GM19099 (cell line): ENCODE data around the gene PDHX.

Experiments
- POLR2A ChIP-seq: IDR thresholded peaks from 3 replicates; pipeline ENCODE4 v1.6.1; 2011; ENCODE audit warnings: low read depth; ENCODE audit not compliant: insufficient read length; ENCODE audit errors: extremely low read depth

PDHX gene

GRCh38 chr11:34928960-34929680 is 12.7 kb downstream of the PDHX start:
- TF ChIP-seq POLR2A = no peak

- no peak for TF ChIP-seq POLR2A
These were observed 13.7 kb downstream of the PDHX start for GRCh38 chr11:34929794-34930763.

GRCh38 chr11:34936945-34937629 is 20.7 kb downstream of the PDHX start:
- no peak for TF ChIP-seq POLR2A

GRCh38 chr11:34938611-34939010 is 22.2 kb downstream of the PDHX start:
- no peak for TF ChIP-seq POLR2A

GRCh38 chr11:34940026-34940677 is 23.7 kb downstream of the PDHX start:
- no peak for TF ChIP-seq POLR2A

- TF ChIP-seq POLR2A = no peak
These were observed 25.3 kb downstream of the PDHX start for GRCh38 chr11:34941688-34942087.

GRCh38 chr11:34944692-34945091 is 28.3 kb downstream of the PDHX start:
- no peak for TF ChIP-seq POLR2A

- TF ChIP-seq POLR2A = no peak
These were observed 32.3 kb downstream of the PDHX start for GRCh38 chr11:34948696-34949095.

GRCh38 chr11:34953955-34954354 is 37.5 kb downstream of the PDHX start:
- no peak for TF ChIP-seq POLR2A

GRCh38 chr11:34957206-34957605 is 40.8 kb downstream of the PDHX start:
- no peak for TF ChIP-seq POLR2A

- TF ChIP-seq POLR2A = no peak
These were observed 41.2 kb downstream of the PDHX start for GRCh38 chr11:34957606-34958005.

GRCh38 chr11:34959770-34960169 is 43.4 kb downstream of the PDHX start:
- no peak for TF ChIP-seq POLR2A

GRCh38 chr11:34960277-34960676 is 43.9 kb downstream of the PDHX start:
- TF ChIP-seq POLR2A = no peak

GRCh38 chr11:34962034-34962433 is 45.6 kb downstream of the PDHX start:
- no peak for TF ChIP-seq POLR2A

GRCh38 chr11:34963351-34963750 is 46.9 kb downstream of the PDHX start:
- TF ChIP-seq POLR2A = no peak

- TF ChIP-seq POLR2A = no peak
These were observed 48.4 kb downstream of the PDHX start for GRCh38 chr11:34964610-34965331.
